ENCODE data around the gene ARHGAP10. TPM values are rescaled to one million over a fixed set of nuclear protein-coding genes. Genes with fewer than 3 reads are reported as not detected.
A peak's percentile ranks its signal among the peaks of the same experiment; 100 is the strongest.
"Not testable (repeated sequence)": the region's sequence is repeated elsewhere in the genome, so short reads cannot be mapped to it uniquely, and the experiment has no call there.

The ARHGAP10 gene
- total and polyA plus RNA-seq, 9 donors = 26.9 to 41.6 (median 33.0) TPM

- no CpG with 5 or more reads among the region's 2 CpGs for WGBS (ENCODE audit: insufficient coverage)
- H3K27ac ChIP-seq (ENCODE audit: low read length); H3K4me1 ChIP-seq (ENCODE audit: control insufficient read depth, insufficient read depth, low read length); H3K4me3 ChIP-seq (ENCODE audit: low read length); H3K27me3 ChIP-seq (ENCODE audit: control insufficient read depth, insufficient read depth, low read length); DNase-seq; H3K9me3 ChIP-seq (replicated peaks; ENCODE audit: control insufficient read depth, low read depth, low read length): not testable (repeated sequence)
- H3K36me3 ChIP-seq (ENCODE audit: control insufficient read depth, insufficient read depth, low read length) = peaks cover 14% of the 10 kb centered on the region
Measured at GRCh38 chr4:147912106-147912505, 180.2 kb downstream of the ARHGAP10 start.

GRCh38 chr4:147913137-147913536 is 181.2 kb downstream of the ARHGAP10 start:
- no peaks in the 10 kb centered on the region for H3K27me3 ChIP-seq (ENCODE audit: control insufficient read depth, insufficient read depth, low read length)
- H3K4me3 ChIP-seq (ENCODE audit: low read length) = no peak overlapping the region
- no peak for DNase-seq
- peaks cover 14% of the 10 kb centered on the region for H3K36me3 ChIP-seq (ENCODE audit: control insufficient read depth, insufficient read depth, low read length)
- H3K27ac ChIP-seq (ENCODE audit: low read length) = no peak overlapping the region
- no peaks in the 10 kb centered on the region for H3K9me3 ChIP-seq (replicated peaks; ENCODE audit: control insufficient read depth, low read depth, low read length)
- WGBS (ENCODE audit: insufficient coverage) = no CpG with 5 or more reads among the region's 2 CpGs
- no peaks in the 10 kb centered on the region for H3K4me1 ChIP-seq (ENCODE audit: control insufficient read depth, insufficient read depth, low read length)

GRCh38 chr4:147916351-147916750 is 184.5 kb downstream of the ARHGAP10 start:
- Histone ChIP-seq H3K27me3 (ENCODE audit: control insufficient read depth, insufficient read depth, low read length) (no peaks in the 10 kb centered on the region), H3K4me3 (ENCODE audit: low read length) (no peak overlapping the region), H3K36me3 (ENCODE audit: control insufficient read depth, insufficient read depth, low read length) (peaks cover 15% of the 10 kb centered on the region), H3K27ac (ENCODE audit: low read length) (no peak overlapping the region), H3K9me3 (replicated peaks; ENCODE audit: control insufficient read depth, low read depth, low read length) (no peaks in the 10 kb centered on the region), H3K4me1 (ENCODE audit: control insufficient read depth, insufficient read depth, low read length) (no peaks in the 10 kb centered on the region)
- peak; percentile 35 for DNase-seq
- WGBS (ENCODE audit: insufficient coverage) = 20% methylated on average over 1 of the region's 4 CpGs

GRCh38 chr4:147923381-147923780 is 191.5 kb downstream of the ARHGAP10 start:
- no peaks in the 10 kb centered on the region for H3K27me3 ChIP-seq (ENCODE audit: control insufficient read depth, insufficient read depth, low read length)
- no peak for DNase-seq
- H3K36me3 ChIP-seq (ENCODE audit: control insufficient read depth, insufficient read depth, low read length) = peaks cover 13% of the 10 kb centered on the region
- H3K27ac ChIP-seq (ENCODE audit: low read length) = no peak overlapping the region
- no CpG with 5 or more reads among the region's 2 CpGs for WGBS (ENCODE audit: insufficient coverage)
- H3K9me3 ChIP-seq (replicated peaks; ENCODE audit: control insufficient read depth, low read depth, low read length) = no peaks in the 10 kb centered on the region
- no peak overlapping the region for H3K4me3 ChIP-seq (ENCODE audit: low read length)
- H3K4me1 ChIP-seq (ENCODE audit: control insufficient read depth, insufficient read depth, low read length) = peaks cover 2% of the 10 kb centered on the region

GRCh38 chr4:147923854-147924253 is 192.0 kb downstream of the ARHGAP10 start:
- peaks cover 13% of the 10 kb centered on the region for H3K36me3 ChIP-seq (ENCODE audit: control insufficient read depth, insufficient read depth, low read length)
- WGBS (ENCODE audit: insufficient coverage) = no CpG with 5 or more reads among the region's 4 CpGs
- no peaks in the 10 kb centered on the region for H3K27me3 ChIP-seq (ENCODE audit: control insufficient read depth, insufficient read depth, low read length)

GRCh38 chr4:147924604-147925412 is 192.9 kb downstream of the ARHGAP10 start:
- Histone ChIP-seq H3K27me3 (ENCODE audit: control insufficient read depth, insufficient read depth, low read length) (no peaks in the 10 kb centered on the region), H3K4me3 (ENCODE audit: low read length) (no peak overlapping the region), H3K27ac (ENCODE audit: low read length) (no peak overlapping the region), H3K36me3 (ENCODE audit: control insufficient read depth, insufficient read depth, low read length) (peaks cover 11% of the 10 kb centered on the region), H3K9me3 (replicated peaks; ENCODE audit: control insufficient read depth, low read depth, low read length) (no peaks in the 10 kb centered on the region), H3K4me1 (ENCODE audit: control insufficient read depth, insufficient read depth, low read length) (peaks cover 2% of the 10 kb centered on the region)
- DNase-seq = peak; percentile 41
- no CpG with 5 or more reads among the region's 3 CpGs for WGBS (ENCODE audit: insufficient coverage)

More at GRCh38 chr4:147923854-147924253, 192.0 kb downstream of the ARHGAP10 start:
- Histone ChIP-seq H3K4me3 (ENCODE audit: low read length) (no peak overlapping the region), H3K27ac (ENCODE audit: low read length) (no peak overlapping the region), H3K9me3 (replicated peaks; ENCODE audit: control insufficient read depth, low read depth, low read length) (no peaks in the 10 kb centered on the region), H3K4me1 (ENCODE audit: control insufficient read depth, insufficient read depth, low read length) (peaks cover 2% of the 10 kb centered on the region)
- no peak for DNase-seq

GRCh38 chr4:147927377-147928137 is 195.7 kb downstream of the ARHGAP10 start:
- peaks cover 6% of the 10 kb centered on the region for H3K36me3 ChIP-seq (ENCODE audit: control insufficient read depth, insufficient read depth, low read length)
- DNase-seq = peak; percentile 67
- H3K4me1 ChIP-seq (ENCODE audit: control insufficient read depth, insufficient read depth, low read length) = peaks cover 2% of the 10 kb centered on the region
- H3K27me3 ChIP-seq (ENCODE audit: control insufficient read depth, insufficient read depth, low read length) = no peaks in the 10 kb centered on the region
- H3K9me3 ChIP-seq (replicated peaks; ENCODE audit: control insufficient read depth, low read depth, low read length) = no peaks in the 10 kb centered on the region
- 57% methylated on average over 6 of the region's 11 CpGs for WGBS (ENCODE audit: insufficient coverage)
- H3K4me3 ChIP-seq (ENCODE audit: low read length) = no peak overlapping the region
- peak overlapping the region; percentile 40 for H3K27ac ChIP-seq (ENCODE audit: low read length)

- no peak overlapping the region for H3K4me3 ChIP-seq (ENCODE audit: low read length)
- H3K27me3 ChIP-seq (ENCODE audit: control insufficient read depth, insufficient read depth, low read length) = no peaks in the 10 kb centered on the region
- H3K27ac ChIP-seq (ENCODE audit: low read length) = peak overlapping the region; percentile 40
- H3K4me1 ChIP-seq (ENCODE audit: control insufficient read depth, insufficient read depth, low read length) = peaks cover 2% of the 10 kb centered on the region
- peak; percentile 75 for DNase-seq
- peaks cover 6% of the 10 kb centered on the region for H3K36me3 ChIP-seq (ENCODE audit: control insufficient read depth, insufficient read depth, low read length)
- 61% methylated on average over 2 of the region's 5 CpGs for WGBS (ENCODE audit: insufficient coverage)
- no peaks in the 10 kb centered on the region for H3K9me3 ChIP-seq (replicated peaks; ENCODE audit: control insufficient read depth, low read depth, low read length)
Measured at GRCh38 chr4:147928400-147928799, 196.5 kb downstream of the ARHGAP10 start.

GRCh38 chr4:147929746-147930145 is 197.9 kb downstream of the ARHGAP10 start:
- Histone ChIP-seq H3K9me3 (replicated peaks; ENCODE audit: control insufficient read depth, low read depth, low read length) (no peaks in the 10 kb centered on the region), H3K27me3 (ENCODE audit: control insufficient read depth, insufficient read depth, low read length) (no peaks in the 10 kb centered on the region), H3K4me1 (ENCODE audit: control insufficient read depth, insufficient read depth, low read length) (peaks cover 2% of the 10 kb centered on the region), H3K27ac (ENCODE audit: low read length) (no peak overlapping the region), H3K36me3 (ENCODE audit: control insufficient read depth, insufficient read depth, low read length) (peaks cover 6% of the 10 kb centered on the region), H3K4me3 (ENCODE audit: low read length) (no peak overlapping the region)
- DNase-seq = no peak
- WGBS (ENCODE audit: insufficient coverage) = no CpG with 5 or more reads among the region's 1 CpG

- Histone ChIP-seq H3K27ac (ENCODE audit: low read length) (no peak overlapping the region), H3K36me3 (ENCODE audit: control insufficient read depth, insufficient read depth, low read length) (peaks cover 6% of the 10 kb centered on the region), H3K4me1 (ENCODE audit: control insufficient read depth, insufficient read depth, low read length) (no peaks in the 10 kb centered on the region), H3K27me3 (ENCODE audit: control insufficient read depth, insufficient read depth, low read length) (no peaks in the 10 kb centered on the region), H3K4me3 (ENCODE audit: low read length) (no peak overlapping the region), H3K9me3 (replicated peaks; ENCODE audit: control insufficient read depth, low read depth, low read length) (no peaks in the 10 kb centered on the region)
- peak; percentile 27 for DNase-seq
- 88% methylated on average over 4 of the region's 4 CpGs for WGBS (ENCODE audit: insufficient coverage)
Measured at GRCh38 chr4:147933316-147933715, 201.4 kb downstream of the ARHGAP10 start.
